Activated CD8-positive, alpha-beta T cell treated with anti-CD3 and anti-CD28 coated beads, Interleukin-2, amount 10 ng/mL, durations not matched to agents 7 days and 5 days (primary cell): ENCODE data around the gene CKLF. TPM values are rescaled to one million over a fixed set of nuclear protein-coding genes. Genes with fewer than 3 reads are reported as not detected.
"Not testable (repeated sequence)": the region's sequence is repeated elsewhere in the genome, so short reads cannot be mapped to it uniquely, and the experiment has no call there.

Experiments
- ATAC-seq: fragments of 150-1000 bp; cut with Tn5 transposase; one replicate; pipeline ENCODE4 v1.10.0; 2021; ENCODE audit warnings: moderate library complexity
- CTCF ChIA-PET: fragments of 350-600 bp; sonication (Branson Sonifier 250); formaldehyde crosslinking; loops from one replicate; lab custom pipeline; 2021; ENCODE audit warnings: antibody characterized with exemption; lab: Charles Lee
- POLR2A ChIA-PET: fragments of 350-600 bp; sonication (Branson Sonifier 250); formaldehyde crosslinking; loops from one replicate; lab custom pipeline; 2021; ENCODE audit warnings: antibody characterized with exemption; lab: Charles Lee
- DNase-seq: peaks from one replicate; pipeline ENCODE4 v3.0.0-alpha.2; 2020
- H3K27ac Mint-ChIP-seq: one replicate; pipeline ENCODE4 v1.8.0; 2021; ENCODE audit warnings: mild to moderate bottlenecking, mixed read lengths
- H3K27me3 Mint-ChIP-seq: one replicate; pipeline ENCODE4 v1.8.0; 2021; ENCODE audit warnings: low read depth, mixed read lengths
- H3K36me3 Mint-ChIP-seq: one replicate; pipeline ENCODE4 v1.8.0; 2021; ENCODE audit warnings: low read depth, mixed read lengths
- H3K4me1 Mint-ChIP-seq: one replicate; pipeline ENCODE4 v1.8.0; 2021; ENCODE audit warnings: low read depth, mixed read lengths
- H3K4me3 Mint-ChIP-seq: one replicate; pipeline ENCODE4 v1.8.0; 2021; ENCODE audit warnings: mild to moderate bottlenecking, mixed read lengths
- H3K9me3 Mint-ChIP-seq: one replicate; pipeline ENCODE4 v1.8.0; 2022; ENCODE audit warnings: mixed read lengths; ENCODE audit not compliant: insufficient read depth
- total RNA-seq, 2 experiments: library from RNA; stranded (reverse); gene quantifications; one replicate each; pipeline ENCODE4 v1.2.3, GENCODE V29; 2021

CKLF gene
- total RNA-seq, 2 experiments from 2014 or later = 137 to 139 TPM

- no peaks in the 10 kb centered on the region for H3K27me3 Mint-ChIP-seq
Measured at GRCh38 chr16:66512272-66513110, 39.9 kb upstream of the CKLF start.

GRCh38 chr16:66513111-66513723 is 39.2 kb upstream of the CKLF start:
- no peaks in the 10 kb centered on the region for H3K9me3 Mint-ChIP-seq
- H3K4me1 Mint-ChIP-seq = peaks cover 42% of the 10 kb centered on the region
- no peak for ATAC-seq
- ChIA-PET CTCF (interaction anchor here (1.5 to 1.6 kb wide), 3 partner anchors 21 to 95 kb away, joined by 4 to 7 read pairs (median 5); no protein-coding TSS in a partner anchor), POLR2A (no interaction called here)
- DNase-seq = no peak
- H3K27ac Mint-ChIP-seq = no peak overlapping the region
- peaks cover 2% of the 10 kb centered on the region for H3K36me3 Mint-ChIP-seq
- no peak overlapping the region for H3K4me3 Mint-ChIP-seq
- no peaks in the 10 kb centered on the region for H3K27me3 Mint-ChIP-seq

More at GRCh38 chr16:66512272-66513110, 39.9 kb upstream of the CKLF start:
- peaks cover 35% of the 10 kb centered on the region for H3K4me1 Mint-ChIP-seq
- no peak overlapping the region for H3K27ac Mint-ChIP-seq
- H3K4me3 Mint-ChIP-seq = no peak overlapping the region
- no peak for ATAC-seq
- no peak for DNase-seq
- peaks cover 2% of the 10 kb centered on the region for H3K36me3 Mint-ChIP-seq
- no peaks in the 10 kb centered on the region for H3K9me3 Mint-ChIP-seq
- ChIA-PET CTCF (interaction anchor here (0.7 to 3.2 kb wide), 14 partner anchors 10 to 106 kb away, joined by 3 to 25 read pairs (median 4); partner anchors contain the start of gene CKLF), POLR2A (interaction anchor here (1.0 to 1.1 kb wide), 3 partner anchors 12 to 93 kb away, joined by 3 to 4 read pairs (median 4); partner anchors contain the start of gene CKLF)

GRCh38 chr16:66514391-66514790 is 38.0 kb upstream of the CKLF start:
- H3K4me3 Mint-ChIP-seq, H3K9me3 Mint-ChIP-seq, H3K27ac Mint-ChIP-seq, H3K27me3 Mint-ChIP-seq, DNase-seq, ATAC-seq, H3K36me3 Mint-ChIP-seq, CTCF ChIA-PET: not testable (repeated sequence)
- peaks cover 50% of the 10 kb centered on the region for H3K4me1 Mint-ChIP-seq
- POLR2A ChIA-PET = interaction anchor here (1.8 kb wide), 1 partner anchor 107 kb away, joined by 4 read pairs; no protein-coding TSS in a partner anchor

- POLR2A ChIA-PET = interaction anchor here (0.9 to 1.8 kb wide), 5 partner anchors 9 to 108 kb away, joined by 3 to 9 read pairs (median 5); partner anchors contain the start of gene CKLF
- not testable (repeated sequence) for H3K9me3 Mint-ChIP-seq, DNase-seq, H3K4me3 Mint-ChIP-seq, H3K27me3 Mint-ChIP-seq, H3K36me3 Mint-ChIP-seq, ATAC-seq
- Mint-ChIP-seq H3K4me1 (peaks cover 57% of the 10 kb centered on the region), H3K27ac (peak overlapping the region; percentile 94)
- CTCF ChIA-PET = interaction anchor here (0.6 to 1.5 kb wide), 17 partner anchors 9 to 173 kb away, joined by 4 to 13 read pairs (median 5); partner anchors contain the start of genes CKLF and TK2
Measured at GRCh38 chr16:66514980-66515595, 37.3 kb upstream of the CKLF start.

GRCh38 chr16:66515596-66516508 is 36.5 kb upstream of the CKLF start:
- peak overlapping the region; percentile 94 for H3K27ac Mint-ChIP-seq
- ChIA-PET POLR2A (interaction anchor here (0.9 to 1.8 kb wide), 5 partner anchors 9 to 109 kb away, joined by 3 to 9 read pairs (median 5); partner anchors contain the start of gene CKLF), CTCF (interaction anchor here (0.6 to 1.5 kb wide), 17 partner anchors 8 to 174 kb away, joined by 4 to 13 read pairs (median 5); partner anchors contain the start of genes CKLF and TK2)
- peaks cover 64% of the 10 kb centered on the region for H3K4me1 Mint-ChIP-seq
- H3K36me3 Mint-ChIP-seq = peaks cover 2% of the 10 kb centered on the region
- DNase-seq (peak; percentile 59), ATAC-seq (peak; percentile 12)
- H3K4me3 Mint-ChIP-seq = peak overlapping the region; percentile 74
- H3K27me3 Mint-ChIP-seq = no peaks in the 10 kb centered on the region
- H3K9me3 Mint-ChIP-seq = no peaks in the 10 kb centered on the region

GRCh38 chr16:66516509-66516807 is 35.9 kb upstream of the CKLF start:
- CTCF ChIA-PET = interaction anchor here (1.1 to 1.5 kb wide), 10 partner anchors 8 to 174 kb away, joined by 4 to 12 read pairs (median 5); partner anchors contain the start of genes CKLF and TK2
- H3K36me3 Mint-ChIP-seq = peaks cover 2% of the 10 kb centered on the region
- DNase-seq (no peak), ATAC-seq (peak; percentile 40)
- H3K4me3 Mint-ChIP-seq = peak overlapping the region; percentile 74
- POLR2A ChIA-PET = interaction anchor here (1.2 to 1.5 kb wide), 2 partner anchors 8 to 36 kb away, joined by 5 to 9 read pairs; partner anchors contain the start of gene CKLF
- H3K4me1 Mint-ChIP-seq = peaks cover 70% of the 10 kb centered on the region
- H3K9me3 Mint-ChIP-seq = no peaks in the 10 kb centered on the region
- H3K27me3 Mint-ChIP-seq = no peaks in the 10 kb centered on the region
- H3K27ac Mint-ChIP-seq = peak overlapping the region; percentile 94

GRCh38 chr16:66516808-66517585 is 35.4 kb upstream of the CKLF start:
- CTCF ChIA-PET = interaction anchor here (1.0 to 1.8 kb wide), 5 partner anchors 9 to 110 kb away, joined by 3 to 5 read pairs (median 4); partner anchors contain the start of gene CKLF
- Mint-ChIP-seq H3K36me3 (peaks cover 2% of the 10 kb centered on the region), H3K4me1 (peaks cover 74% of the 10 kb centered on the region), H3K9me3 (no peaks in the 10 kb centered on the region), H3K27me3 (no peaks in the 10 kb centered on the region), H3K4me3 (peak overlapping the region; percentile 74), H3K27ac (peak overlapping the region; percentile 94)
- POLR2A ChIA-PET = interaction anchor here (1.8 kb wide), 1 partner anchor 33 kb away, joined by 30 read pairs; the partner anchor contains the start of genes CKLF and TK2
- peak; percentile 89 for DNase-seq
- peak; percentile 79 for ATAC-seq

GRCh38 chr16:66517586-66518263 is 34.7 kb upstream of the CKLF start:
- peak overlapping the region; percentile 94 for H3K27ac Mint-ChIP-seq
- H3K9me3 Mint-ChIP-seq = no peaks in the 10 kb centered on the region
- no peak for ATAC-seq
- H3K36me3 Mint-ChIP-seq = peaks cover 5% of the 10 kb centered on the region
- no peak for DNase-seq
- ChIA-PET CTCF (interaction anchor here (1.0 to 1.8 kb wide), 5 partner anchors 10 to 111 kb away, joined by 3 to 5 read pairs (median 4); partner anchors contain the start of gene CKLF), POLR2A (interaction anchor here (0.7 to 1.8 kb wide), 2 partner anchors 10 to 33 kb away, joined by 3 to 30 read pairs; partner anchors contain the start of genes CKLF and TK2)
- no peaks in the 10 kb centered on the region for H3K27me3 Mint-ChIP-seq
- H3K4me3 Mint-ChIP-seq = peak overlapping the region; percentile 74
- peaks cover 78% of the 10 kb centered on the region for H3K4me1 Mint-ChIP-seq
